ENCODE measurements around the gene CDHR3.

DNA sequence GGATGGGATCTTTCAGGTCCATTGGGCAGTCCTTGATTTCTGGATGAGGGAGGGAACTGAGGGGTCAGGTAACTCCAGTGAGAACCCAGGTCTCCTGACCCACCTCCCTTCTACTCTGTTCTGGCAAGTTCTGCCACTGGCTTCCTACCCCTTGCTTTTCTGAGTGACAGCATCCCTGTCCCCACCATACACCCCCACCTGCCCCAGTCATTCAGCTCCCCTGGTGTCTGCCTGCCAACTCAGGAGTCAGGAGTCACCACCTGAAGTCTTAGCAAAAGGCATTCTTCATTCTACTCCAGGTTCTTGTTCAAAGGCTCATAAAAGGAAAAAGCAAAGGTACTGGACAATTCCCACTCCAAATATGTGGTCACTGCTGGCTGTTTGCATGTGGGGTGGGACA is 26.6 kb downstream of the CDHR3 start:
- TF ChIP-seq, protein P1, sequence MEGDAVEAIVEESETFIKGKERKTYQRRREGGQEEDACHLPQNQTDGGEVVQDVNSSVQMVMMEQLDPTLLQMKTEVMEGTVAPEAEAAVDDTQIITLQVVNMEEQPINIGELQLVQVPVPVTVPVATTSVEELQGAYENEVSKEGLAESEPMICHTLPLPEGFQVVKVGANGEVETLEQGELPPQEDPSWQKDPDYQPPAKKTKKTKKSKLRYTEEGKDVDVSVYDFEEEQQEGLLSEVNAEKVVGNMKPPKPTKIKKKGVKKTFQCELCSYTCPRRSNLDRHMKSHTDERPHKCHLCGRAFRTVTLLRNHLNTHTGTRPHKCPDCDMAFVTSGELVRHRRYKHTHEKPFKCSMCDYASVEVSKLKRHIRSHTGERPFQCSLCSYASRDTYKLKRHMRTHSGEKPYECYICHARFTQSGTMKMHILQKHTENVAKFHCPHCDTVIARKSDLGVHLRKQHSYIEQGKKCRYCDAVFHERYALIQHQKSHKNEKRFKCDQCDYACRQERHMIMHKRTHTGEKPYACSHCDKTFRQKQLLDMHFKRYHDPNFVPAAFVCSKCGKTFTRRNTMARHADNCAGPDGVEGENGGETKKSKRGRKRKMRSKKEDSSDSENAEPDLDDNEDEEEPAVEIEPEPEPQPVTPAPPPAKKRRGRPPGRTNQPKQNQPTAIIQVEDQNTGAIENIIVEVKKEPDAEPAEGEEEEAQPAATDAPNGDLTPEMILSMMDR (IDR thresholded peaks at IDR 0.05; ENCODE audit: insufficient read depth, low read length, poor library complexity, severe bottlenecking): no peak
- no peak for TF ChIP-seq EZH2phosphoT487 (conservative IDR thresholded peaks at IDR 0.05; ENCODE audit: low read length)

All from SU-DHL-6 (cell line).